Skin of body (tissue), 2 donors: Measurements from ENCODE around the gene RAD51D. TPM values are rescaled to one million over a fixed set of nuclear protein-coding genes. Genes with fewer than 3 reads are reported as not detected.
"Not testable (repeated sequence)": the region's sequence is repeated elsewhere in the genome, so short reads cannot be mapped to it uniquely, and the experiment has no call there.

Source experiments
- DNase-seq: peaks from one replicate; lab custom pipeline; 2025; lab: John Stamatoyannopoulos, UW
- total RNA-seq: library from RNA; depleted of rRNA; stranded (reverse); fragments of >200 nt; gene quantifications from one replicate; pipeline ENCODE4 v1.2.3, GENCODE V29; 2014

Gene RAD51D
- total RNA-seq, result 4.9 TPM

DNA sequence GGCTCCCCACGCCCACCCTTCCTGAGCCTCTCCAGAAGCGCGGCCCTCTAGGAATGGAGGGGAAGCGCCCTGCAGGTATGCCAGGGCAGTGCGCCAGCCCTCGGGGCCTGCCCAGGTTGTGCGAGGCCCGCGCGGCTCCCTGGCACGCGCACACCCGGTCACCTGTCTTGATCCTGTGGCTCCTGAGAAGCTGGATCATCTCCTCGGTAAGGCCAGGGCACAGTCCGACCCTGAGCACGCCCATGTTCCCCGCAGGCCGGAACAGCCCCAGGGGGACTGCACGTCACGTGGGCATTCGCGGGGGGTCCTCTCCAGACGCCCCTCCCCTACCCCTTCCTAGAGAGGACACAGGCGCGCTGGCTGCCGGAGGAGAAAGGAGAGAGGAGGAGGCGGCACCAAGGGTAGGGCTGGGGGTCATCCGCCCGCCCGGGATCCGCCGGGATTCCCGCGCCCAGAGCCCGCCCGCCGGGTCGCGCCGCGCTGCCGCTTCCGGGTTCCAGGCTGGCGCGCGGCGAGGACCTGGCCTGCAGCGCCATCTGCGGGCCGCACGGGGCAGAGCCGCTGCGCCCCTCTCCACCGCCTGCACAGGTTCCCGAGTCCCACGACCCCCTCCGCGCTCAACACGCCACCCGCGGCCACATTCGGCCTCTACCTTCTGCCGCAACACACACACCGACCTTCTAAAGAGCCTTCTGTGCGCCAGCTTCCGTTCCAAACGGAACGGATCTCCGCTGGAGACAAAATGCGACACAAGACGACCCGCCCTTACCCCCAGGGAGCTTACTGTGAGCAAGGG, at the start of gene RAD51D:
RAD51D (minus strand) TSS at position 491 of the 796 bp plus-strand sequence; CDS start at position 244, 247 bp downstream.
- DNase-seq, result peak; percentile 25

DNA sequence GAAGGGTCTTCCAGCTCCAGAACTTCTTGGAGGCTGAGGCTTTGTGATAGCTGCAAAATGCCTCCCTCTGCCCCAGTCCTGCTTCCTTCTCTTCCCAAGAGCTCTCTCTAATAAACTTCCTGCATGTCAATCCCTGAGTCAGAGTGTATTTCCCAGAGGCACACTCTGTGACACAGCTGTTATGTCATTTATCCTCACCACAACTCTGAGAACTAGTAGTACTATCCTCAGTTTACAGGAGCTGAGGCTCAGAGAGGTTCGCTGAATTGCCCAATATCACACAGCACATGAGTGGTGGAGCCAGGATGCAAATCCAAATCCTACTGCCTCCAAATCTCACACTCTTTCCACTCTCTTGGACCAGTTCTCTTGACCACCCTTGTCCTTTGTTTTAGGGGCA, 48.0 kb upstream of the RAD51D start:
- DNase-seq, result no peak

DNA sequence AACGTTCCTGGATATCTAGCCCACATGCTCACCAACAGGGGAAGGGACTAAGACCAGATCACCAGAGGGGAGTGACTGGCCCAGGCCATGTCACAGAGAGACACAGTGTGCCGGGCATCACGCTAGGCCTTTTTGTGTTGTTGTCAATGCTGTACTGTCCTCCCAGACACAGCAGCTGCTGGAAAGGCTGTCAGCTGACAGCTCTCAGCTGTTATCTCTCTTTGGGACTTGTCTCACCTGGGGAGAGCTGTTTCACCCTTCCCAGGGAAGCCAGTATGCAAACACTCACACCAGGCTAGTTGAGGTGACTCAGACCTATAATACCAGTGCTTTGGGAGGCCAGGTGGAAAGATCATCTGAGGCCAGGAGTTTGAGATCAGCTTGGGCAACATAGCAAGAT, 47.4 kb upstream of the RAD51D start:
- DNase-seq, result no peak

DNA sequence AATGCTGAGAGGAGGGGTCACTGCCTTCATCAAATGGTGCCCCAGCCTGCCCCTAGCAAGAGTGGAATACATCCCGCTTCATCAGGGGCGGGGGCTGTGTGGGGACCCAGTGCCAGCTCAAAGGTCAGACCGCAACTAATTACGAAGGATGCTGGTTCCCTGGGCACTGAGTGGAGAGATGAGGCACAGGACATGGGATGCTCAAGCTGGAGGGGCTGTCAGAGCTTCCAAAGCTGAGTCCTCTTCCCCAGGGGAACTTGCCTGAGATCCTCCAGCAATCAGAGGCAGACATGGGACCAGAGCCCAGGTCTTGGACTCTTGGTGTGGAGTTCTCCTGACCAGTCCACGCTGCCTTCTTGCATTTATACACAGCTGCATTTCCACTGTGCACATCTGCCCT, 46.9 kb upstream of the RAD51D start:
- DNase-seq, result no peak

DNA sequence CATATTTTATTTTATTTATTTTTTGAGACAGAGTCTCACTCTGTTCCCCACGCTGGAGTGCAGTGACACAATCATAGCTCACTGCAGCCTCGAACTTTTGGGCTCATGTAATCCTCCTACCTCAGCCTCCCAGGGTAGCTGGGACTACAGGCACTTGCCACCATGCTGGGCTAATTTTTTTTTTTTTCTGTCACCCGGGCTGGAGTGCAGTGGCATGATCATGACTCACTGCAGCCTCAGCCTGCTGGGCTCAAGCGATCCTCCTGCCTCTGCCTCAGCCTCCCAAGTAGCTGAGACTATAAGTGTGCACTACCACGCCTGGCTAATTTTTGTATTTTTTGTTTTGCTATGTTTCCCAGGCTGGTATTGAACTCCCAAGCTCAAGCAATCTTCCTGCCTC, 45.1 kb upstream of the RAD51D start:
- DNase-seq, result no peak

DNA sequence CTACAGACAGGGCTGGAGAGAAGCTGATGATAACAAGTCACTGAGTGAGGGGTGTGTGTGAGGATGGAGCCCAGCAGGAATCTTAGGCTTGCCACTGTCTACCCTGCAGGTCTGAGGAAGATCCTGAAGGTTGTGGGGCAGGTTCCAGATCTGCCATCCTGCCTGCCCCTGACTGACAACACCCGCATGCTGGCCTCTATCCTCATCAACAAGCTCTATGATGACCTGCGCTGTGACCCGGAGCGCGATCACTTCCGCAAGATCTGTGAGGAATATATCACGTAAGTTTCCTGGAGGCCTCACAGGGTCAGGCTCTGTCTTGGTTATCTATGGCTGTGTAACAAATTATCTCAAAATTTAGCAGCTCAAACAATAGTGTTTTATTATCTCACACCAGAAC, 44.2 kb upstream of the RAD51D start:
- DNase-seq, result no peak

DNA sequence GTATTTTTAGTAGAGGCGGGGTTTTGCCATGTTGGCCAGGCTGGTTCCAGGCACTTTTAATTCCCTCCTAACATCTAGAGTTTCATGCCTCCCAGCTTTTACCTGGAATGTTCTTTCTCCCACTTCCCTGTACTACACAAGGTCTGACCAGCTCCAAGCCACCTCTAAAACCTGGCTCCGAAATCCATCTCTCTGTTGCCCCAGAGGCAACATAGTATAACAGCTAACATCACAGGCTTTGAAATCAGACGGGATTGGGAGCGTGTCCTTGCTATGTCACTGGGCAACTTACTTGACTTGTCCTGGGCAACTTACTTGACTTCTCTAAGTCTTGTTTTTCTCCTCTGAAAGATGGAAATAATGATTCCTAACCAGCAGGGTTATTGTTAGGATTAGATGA, 43.1 kb upstream of the RAD51D start:
- no peak for DNase-seq

DNA sequence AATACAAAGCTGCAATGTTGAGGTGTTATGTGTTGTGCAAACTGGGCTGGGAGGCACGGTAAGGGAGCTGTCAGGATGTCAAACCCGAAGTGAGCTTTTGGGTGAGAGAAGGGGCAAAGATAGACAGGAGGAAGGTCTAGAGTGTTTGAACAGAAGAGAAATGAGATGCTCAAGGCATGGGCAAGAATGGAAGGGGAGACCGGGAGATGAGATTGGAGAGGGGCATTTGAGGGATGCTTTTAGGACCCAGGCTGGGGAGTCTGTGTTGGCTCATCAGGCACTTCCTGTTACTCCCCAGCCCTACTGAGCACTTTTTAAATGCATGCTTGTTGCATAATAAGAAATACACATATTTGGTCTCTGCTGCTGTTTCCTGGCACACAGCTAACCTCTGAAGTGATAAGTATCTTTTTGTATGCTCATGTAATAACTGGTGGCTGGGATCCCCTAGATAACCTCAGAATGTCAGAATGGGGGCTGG, 41.7 kb upstream of the RAD51D start:
- DNase-seq, result no peak

DNA sequence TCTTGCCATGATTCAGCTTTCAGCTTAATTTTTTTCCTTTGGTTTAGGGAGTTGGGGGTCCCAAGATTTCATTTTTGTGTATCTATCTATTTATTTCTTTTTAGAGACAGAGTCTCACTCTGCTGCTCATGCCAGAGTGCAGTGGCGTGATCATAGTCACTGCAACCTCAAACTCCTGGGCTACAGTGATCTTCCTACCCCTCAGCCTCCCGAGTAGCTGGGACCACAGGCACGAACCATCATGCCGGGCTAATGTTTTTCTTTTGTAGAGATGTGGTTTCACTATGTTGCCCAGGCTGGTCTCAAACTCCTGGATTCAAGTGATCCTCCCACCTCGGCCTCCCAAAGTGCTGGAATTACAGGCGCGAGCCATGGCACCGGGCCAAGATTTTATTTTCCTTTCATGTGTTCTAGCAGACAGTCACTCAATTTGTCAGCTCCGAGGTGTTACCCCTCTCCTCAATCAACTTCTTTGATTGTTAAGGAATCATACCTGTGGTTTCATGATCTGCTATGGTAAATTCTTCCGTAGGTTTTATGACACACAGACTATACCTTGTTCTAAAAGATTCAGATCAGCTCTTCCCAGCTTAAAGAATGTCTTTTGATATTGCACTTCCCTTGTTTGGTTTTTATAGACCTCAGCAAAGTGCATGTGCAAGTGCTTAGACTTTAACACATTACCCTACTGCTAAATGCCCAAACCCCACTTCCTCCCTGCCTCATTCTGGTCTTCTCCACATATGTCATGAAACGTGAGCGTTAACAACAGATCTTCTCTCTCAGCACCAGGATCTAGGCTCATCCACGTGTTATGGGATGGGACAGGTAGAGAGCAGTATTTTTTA, 40.9 kb upstream of the RAD51D start:
- no peak for DNase-seq

DNA sequence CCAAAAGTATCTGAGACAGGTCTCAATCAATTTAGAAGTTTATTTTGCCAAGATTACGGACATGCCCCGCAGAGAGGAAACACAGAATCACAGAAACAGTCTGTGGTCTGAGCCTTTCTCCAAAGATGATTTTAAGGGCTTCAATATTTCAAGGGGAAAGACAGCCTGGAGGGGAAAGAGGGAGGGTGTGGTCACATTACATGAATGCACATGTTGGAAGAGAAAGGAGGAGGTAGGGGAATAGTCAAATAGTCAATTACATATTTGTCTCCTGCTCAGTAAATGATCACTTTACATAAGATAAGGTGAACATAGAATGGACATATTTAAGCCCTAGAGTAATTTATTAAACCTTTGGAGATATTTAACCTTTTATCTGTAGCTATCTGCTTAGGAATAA, 40.3 kb upstream of the RAD51D start:
- DNase-seq, result no peak

DNA sequence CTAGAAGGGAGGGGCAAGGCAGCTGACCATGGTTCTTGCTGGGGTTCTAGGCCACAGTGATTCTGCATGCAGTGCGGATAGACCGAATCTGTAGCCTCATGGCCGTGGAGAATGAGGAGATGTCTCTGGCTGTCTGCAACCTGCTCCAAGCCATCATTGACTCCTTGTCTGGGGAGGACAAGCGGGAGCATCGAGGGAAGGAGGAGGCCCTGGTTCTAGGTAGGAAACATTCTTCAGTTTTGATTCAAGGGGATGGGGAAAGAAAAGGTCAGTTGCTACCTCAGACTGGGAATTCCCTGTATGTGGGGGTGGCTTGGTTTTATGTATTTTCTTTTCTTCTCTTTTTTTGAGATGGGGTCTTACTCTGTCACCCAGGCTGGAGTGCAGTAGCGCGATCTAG, 35.6 kb upstream of the RAD51D start:
- DNase-seq, result no peak

DNA sequence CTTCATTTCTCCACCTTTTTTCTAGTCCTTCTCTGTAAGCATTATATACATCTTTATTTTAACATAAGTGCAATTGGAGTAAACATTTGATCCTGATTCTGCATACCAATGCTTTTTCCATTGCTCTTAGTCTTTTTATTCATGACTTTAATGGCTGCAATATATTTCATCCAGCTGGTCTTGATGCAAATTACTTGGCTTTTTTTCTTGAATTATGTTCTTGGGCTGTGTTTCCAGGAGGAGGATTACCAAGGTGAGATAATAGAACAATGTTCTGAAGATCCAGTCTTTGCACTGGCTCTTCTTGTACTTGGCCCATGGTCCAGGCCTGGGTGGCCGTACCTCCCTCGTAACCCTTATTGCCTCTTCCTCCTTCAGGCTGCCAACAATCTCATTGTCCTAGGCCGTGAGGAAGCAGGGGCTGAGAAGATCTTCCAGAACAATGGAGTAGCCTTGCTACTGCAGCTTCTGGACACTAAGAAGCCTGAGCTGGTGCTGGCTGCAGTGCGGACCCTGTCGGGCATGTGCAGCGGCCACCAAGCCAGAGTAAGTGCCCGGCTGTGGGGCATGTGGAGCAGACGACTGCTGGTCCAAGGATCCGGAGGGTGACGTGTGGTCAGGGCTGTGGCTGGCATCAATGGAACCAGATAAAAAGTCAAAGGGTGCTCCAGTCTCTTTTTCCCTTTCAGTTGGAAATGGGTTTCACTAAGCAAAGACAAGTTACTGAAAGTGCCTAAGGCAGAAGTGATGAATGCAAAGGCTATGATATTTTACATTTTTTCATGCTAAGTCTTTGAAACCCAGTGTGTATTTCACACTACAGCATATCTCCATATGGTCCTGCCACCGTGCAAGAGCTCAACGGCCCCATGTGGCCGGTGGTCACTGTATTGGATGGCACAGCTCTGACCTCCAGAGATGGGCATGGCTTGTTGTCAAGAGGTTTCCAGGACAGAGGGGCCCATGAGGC, 34.8 kb upstream of the RAD51D start:
- DNase-seq, result no peak

DNA sequence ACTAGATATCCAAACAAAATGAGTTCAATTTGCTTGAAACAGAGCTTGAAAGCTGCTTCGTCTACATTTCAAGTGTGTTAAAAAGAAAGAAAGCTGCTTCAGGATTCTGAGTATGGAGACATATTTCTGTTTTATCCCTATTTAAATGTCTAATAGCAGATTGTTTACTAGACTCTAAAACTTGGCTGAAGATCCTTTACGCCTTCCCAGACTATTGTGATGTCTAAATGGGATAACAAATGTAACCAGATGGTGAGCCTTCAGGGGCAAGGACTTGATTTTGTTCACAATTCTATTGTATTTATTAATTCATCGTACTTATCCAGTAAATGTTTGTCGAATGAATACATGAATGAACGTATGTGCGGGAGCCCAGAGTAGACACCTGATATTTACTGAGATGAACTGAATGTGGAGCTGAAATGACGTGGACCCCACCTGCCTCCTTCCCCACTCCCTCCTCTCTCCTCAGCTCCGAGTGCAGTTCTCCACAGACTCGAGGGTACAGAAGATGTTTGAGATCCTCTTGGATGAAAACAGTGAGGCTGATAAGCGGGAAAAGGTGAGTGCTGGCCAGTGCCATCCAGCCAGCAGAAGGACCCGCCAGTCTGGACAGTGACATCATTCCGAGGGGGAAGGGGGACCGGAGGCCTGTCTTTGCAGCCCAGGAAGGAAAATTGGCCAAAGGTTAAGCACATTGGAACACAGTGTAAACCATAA, 32.9 kb upstream of the RAD51D start:
- DNase-seq, result no peak

DNA sequence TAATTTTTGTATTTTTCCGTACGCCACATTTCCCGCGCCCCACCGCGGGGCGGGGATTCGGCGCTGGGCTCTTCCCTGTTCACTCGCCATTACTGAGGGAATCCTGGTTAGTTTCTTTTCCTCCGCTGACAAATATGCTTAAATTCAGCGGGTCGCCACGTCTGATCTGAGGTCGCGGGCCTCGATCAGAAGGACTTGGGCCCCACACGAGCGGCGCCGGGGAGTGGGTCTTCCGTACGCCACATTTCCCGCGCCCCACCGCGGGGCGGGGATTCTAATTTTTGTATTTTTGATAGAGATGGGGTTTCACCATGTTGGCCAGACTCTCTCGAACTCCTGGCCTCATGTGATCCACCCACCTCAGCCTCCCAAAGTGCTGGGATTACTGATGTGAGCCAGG, 31.4 kb upstream of the RAD51D start:
- DNase-seq, result not testable (repeated sequence)

DNA sequence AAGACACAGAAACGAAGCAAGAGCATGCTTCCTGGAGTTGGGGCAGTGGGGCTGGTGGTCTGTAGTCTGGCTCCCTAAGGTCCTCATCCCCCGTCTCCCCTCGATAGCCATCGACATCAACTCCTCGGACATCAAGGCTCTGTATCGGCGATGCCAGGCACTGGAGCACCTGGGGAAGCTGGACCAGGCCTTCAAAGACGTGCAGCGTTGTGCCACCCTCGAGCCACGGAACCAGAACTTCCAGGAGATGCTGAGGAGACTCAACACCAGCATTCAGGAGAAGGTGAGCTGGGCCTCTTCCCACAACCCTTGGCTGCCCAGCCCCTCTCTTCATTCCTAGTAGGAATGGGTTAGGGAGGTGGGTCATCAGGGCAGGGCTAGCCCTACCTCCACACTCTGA, 30.3 kb upstream of the RAD51D start:
- no peak for DNase-seq

DNA sequence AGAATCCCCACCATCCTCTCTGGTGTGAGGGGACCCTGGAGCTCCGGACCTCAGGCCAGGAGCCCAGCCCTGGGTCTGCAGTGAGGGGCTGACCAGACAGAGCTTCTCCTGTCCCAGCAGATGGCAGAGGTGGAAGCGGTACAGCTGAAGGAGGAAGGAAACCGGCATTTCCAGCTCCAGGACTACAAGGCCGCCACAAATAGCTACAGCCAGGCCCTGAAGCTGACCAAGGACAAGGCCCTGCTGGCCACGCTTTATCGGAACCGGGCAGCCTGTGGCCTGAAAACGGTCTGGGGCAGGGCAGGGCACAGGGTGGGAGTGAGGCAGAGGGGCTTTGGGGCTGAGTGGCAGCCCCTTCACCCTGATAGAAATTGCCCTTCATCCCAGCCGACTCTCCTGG, 28.5 kb upstream of the RAD51D start:
- no peak for DNase-seq

DNA sequence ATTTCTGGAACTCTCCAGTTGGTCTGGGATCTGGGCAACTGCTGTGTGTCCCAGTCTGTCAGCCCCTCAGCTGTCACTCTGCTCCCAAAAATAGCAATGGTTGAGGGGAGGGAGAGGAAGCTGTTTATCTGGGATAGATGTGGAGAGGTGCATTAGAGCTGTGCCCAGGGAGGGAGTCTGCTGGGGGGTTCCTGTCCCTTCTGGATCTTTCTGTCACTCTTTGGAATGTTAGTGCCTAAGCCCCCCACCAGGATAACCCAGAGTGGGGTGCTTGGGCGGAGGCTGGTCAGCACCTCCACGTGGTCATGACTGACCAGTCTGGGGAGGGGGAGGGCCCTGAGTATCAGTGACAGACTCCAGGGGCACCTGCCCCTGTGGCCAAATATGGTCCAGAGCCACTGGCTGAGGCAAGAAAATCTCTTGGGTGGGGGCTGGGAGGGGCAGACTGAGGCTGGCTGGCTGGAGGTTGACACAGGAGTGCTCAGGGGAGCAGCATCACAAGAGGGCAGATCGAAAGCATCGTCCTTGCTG, 27.8 kb upstream of the RAD51D start, which contains the start of gene UNC45B:
UNC45B (plus strand) TSS at position 443 of the 531 bp plus-strand sequence. CDS start 447 bp downstream, outside the sequence.
- DNase-seq, result no peak

DNA sequence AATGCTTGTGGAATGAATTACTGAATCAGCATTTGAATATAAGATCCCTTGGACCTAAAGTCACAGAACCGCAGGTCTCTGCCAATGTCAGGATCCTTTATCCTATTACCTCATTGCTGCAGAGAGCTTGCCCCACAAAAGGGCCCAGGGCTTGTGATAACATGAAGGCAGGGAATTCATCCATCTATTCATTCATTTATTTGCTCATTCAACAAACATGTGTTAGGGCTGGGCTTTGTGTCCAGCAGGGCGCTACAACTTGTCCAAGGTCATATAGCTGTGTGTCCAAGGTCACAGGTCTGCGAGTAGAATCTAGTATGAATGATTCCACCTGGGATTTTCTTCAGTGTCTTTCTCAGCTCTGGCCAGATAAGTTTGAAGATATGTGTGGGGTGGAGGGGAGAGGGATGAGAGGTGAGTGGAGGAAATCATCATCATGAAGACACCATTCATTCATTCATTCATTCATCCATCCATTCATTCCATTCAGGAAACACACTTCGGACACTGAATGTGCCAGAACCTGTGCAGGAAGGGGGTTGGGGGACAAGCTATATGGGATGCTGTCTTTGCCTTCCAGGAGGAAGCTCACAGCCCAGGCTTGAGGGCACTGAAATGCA, 26.7 kb upstream of the RAD51D start:
- DNase-seq, result no peak

DNA sequence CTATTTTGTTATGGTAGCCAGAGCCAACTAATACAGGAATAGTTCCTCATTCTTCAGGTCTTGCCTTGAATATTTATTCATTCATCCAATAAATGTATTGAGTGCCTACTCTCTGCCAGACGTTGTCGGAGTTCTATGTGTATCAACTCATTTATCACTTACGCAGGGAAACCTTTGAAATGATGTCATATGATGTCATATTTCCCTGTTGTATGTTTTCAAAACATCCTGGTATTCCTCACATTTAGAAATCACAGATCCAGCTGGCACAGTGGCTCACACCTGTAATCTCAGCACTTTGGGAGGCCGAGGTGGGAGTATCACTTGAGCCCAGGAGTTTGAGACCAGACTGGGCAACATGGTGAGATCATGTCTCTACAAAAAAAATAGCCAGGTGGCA, 25.2 kb upstream of the RAD51D start:
- DNase-seq, result no peak

DNA sequence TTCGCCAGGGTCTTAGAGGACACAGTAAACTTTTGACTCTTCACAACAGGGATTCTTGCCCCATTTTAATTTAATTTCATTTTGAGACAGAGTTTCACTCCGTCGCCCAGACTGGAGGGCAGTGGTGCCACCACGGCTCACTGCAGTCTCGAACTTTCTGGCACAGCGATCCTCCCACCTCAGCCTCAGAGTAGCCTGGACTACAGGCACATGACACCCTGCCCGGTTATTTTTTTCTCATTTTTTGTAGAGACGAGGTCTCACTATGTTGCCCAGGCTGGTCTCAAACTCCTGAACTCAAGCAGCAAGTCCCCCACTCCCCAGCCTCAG, 22.8 kb upstream of the RAD51D start:
- no peak for DNase-seq
